ENCODE results near the gene RFTN2. TPM values are rescaled to one million over a fixed set of nuclear protein-coding genes. Genes with fewer than 3 reads are reported as not detected.
"Not testable (repeated sequence)": the region's sequence is repeated elsewhere in the genome, so short reads cannot be mapped to it uniquely, and the experiment has no call there.

RFTN2 gene
- total RNA-seq, 3 donors from 2014 or later: 1.9 to 5.5 (median 2.0) TPM

DNA sequence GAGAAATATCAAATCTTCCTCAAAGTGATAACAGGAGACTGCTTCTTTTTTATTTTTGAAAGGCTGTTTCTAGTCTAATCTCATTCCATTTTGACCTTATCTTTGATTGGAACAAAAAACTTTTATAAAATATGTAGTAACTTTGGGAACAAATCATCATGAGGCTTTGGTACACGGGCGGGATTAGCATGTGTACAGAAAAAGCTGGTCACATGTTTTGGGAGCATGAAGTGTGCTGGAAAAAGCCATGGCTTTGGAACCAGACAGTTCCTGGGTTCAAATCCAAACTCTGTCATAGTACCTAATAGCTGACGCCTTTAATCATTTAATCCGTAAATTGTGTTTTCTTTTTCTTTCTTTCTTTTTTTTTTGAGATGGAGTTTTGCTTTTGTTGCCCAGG lies 78.2 kb downstream of the RFTN2 start:
- TF ChIP-seq, protein P1, sequence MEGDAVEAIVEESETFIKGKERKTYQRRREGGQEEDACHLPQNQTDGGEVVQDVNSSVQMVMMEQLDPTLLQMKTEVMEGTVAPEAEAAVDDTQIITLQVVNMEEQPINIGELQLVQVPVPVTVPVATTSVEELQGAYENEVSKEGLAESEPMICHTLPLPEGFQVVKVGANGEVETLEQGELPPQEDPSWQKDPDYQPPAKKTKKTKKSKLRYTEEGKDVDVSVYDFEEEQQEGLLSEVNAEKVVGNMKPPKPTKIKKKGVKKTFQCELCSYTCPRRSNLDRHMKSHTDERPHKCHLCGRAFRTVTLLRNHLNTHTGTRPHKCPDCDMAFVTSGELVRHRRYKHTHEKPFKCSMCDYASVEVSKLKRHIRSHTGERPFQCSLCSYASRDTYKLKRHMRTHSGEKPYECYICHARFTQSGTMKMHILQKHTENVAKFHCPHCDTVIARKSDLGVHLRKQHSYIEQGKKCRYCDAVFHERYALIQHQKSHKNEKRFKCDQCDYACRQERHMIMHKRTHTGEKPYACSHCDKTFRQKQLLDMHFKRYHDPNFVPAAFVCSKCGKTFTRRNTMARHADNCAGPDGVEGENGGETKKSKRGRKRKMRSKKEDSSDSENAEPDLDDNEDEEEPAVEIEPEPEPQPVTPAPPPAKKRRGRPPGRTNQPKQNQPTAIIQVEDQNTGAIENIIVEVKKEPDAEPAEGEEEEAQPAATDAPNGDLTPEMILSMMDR (IDR thresholded peaks at IDR 0.05): no peak
- Histone ChIP-seq H3K4me3 (no peak overlapping the region), H3K36me3 (ENCODE audit: low read depth) (no peaks in the 10 kb centered on the region), H3K4me1 (ENCODE audit: low read depth) (no peaks in the 10 kb centered on the region), H3K9me3 (no peaks in the 10 kb centered on the region)
- DNase-seq (no peak), ATAC-seq (no peak)
- intact Hi-C loops (cut with DNase I, micrococcal nuclease): no loop called here

DNA sequence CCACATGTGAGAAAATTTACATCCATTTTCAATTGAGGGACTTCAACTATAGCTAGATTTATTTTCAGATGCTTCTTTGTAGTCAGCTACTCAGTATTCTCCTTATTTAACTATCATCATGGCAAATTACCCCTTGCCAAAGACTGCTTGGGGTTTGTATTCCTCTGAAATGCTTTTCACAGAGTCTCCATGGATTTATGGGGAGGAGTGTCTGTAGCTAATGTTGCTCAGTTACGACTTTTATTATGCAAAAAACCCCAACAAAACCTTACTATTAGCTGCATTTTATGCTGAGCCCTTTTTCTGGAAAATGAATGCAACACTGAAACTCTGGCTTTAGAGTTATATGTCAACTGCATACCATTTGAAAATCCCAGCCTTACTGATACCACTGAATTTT lies 78.6 kb downstream of the RFTN2 start:
- TF ChIP-seq, protein P1 (IDR thresholded peaks at IDR 0.05): no peak
- ATAC-seq: no peak
- DNase-seq: no peak
- Histone ChIP-seq H3K36me3 (ENCODE audit: low read depth) (no peaks in the 10 kb centered on the region), H3K4me1 (ENCODE audit: low read depth) (no peaks in the 10 kb centered on the region), H3K4me3 (no peak overlapping the region), H3K9me3 (no peaks in the 10 kb centered on the region)
- intact Hi-C loops (cut with DNase I, micrococcal nuclease): no loop called here

DNA sequence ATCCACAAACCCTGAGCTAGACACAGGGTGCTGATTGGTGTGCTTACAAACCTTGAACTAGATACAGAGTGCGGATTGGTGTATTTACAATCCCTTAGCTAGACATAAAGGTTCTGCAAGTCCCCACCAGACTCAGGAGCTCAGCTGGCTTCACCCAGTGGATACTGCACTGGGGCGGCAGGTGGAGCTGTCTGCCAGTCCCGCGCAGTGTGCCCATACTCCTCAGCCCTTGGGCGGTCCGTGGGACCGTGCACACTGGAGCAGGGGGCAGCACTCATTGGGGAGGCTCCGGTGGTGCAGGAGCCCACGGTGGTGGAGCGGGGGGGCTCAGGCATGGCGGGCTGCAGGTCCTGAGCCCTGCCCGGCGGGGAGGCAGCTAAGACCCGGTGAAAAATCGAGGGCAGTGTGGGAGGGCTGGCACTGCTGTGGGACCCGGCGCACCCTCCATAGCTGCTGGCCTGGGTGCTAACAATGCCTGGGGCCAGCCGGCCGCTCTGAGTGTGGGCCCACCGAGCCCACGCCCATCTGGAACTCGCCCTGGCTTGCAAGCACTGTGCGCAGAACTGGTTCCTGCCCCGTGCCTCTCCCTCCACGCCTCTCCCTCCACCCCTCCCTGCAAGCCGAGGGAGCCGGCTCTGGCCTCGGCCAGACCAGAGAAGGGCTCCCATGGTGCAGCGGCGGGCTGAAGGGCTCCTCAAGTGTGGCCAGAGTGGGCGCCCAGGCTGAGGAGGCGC lies 83.9 kb downstream of the RFTN2 start:
- DNase-seq: no peak
- Histone ChIP-seq H3K36me3 (ENCODE audit: low read depth) (no peaks in the 10 kb centered on the region), H3K4me3 (no peak overlapping the region), H3K9me3 (no peaks in the 10 kb centered on the region), H3K4me1 (ENCODE audit: low read depth) (no peaks in the 10 kb centered on the region)
- intact Hi-C loops (cut with DNase I, micrococcal nuclease): no loop called here
- TF ChIP-seq, protein P1 (IDR thresholded peaks at IDR 0.05): no peak
- ATAC-seq: no peak

DNA sequence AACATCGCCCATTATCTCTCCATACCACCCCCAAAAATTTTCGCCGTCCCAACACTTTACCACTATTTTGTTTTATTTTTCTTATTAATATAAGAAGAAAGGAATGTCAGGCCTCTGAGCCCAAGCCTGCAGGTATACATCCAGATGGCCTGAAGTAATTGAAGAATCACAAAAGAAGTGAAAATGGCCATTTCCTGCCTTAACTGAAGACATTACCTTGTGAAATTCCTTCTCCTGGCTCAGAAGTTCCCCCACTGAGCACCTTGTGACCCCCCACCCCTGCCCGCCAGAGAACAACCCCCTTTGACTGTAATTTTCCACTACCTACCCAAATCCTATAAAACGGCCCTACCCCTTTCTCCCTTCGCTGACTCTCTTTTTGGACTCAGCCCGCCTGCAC lies 88.1 kb downstream of the RFTN2 start:
- H3K9me3 ChIP-seq; H3K4me3 ChIP-seq; ATAC-seq; intact Hi-C loops (cut with DNase I, micrococcal nuclease); H3K36me3 ChIP-seq (ENCODE audit: low read depth); DNase-seq; H3K4me1 ChIP-seq (ENCODE audit: low read depth): not testable (repeated sequence)

DNA sequence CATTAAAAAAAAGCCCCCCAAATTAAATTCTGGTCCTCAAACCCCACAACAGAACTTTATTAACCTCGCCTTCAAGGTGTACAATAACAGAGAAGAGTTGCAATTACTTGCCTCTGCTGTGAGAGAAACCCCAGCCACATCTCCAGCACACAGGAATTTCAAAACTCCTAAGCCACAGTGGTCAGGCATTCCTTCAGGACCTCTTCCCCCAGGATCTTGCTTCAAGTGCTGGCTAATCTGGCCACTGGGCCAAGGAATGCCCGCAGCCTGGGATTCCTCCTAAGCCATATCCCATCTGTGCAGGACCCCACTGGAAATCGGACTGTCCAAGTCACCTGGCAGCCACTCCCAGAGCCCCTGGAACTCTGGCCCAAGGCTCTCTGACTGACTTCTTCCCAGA lies 95.2 kb downstream of the RFTN2 start:
- ATAC-seq; intact Hi-C loops (cut with DNase I, micrococcal nuclease): not testable (repeated sequence)

DNA sequence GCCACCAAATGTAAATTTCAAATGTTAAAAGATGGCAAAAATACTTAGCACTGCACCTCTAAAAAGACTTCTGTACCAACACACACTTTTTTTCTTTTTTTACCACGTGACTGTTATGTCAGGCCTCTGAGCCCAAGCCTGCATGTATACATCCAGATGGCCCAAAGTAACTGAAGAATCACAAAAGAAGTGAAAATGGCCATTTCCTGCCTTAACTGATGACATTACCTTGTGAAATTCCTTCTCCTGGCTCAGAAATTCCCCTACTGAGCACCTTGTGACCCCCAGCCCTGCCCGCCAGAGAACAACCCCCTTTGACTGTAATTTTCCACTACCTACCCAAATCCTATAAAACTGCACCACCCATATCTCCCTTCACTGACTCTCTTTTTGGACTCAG lies 97.1 kb downstream of the RFTN2 start:
- H3K36me3 ChIP-seq (ENCODE audit: low read depth); intact Hi-C loops (cut with DNase I, micrococcal nuclease); H3K4me1 ChIP-seq (ENCODE audit: low read depth); DNase-seq; H3K4me3 ChIP-seq; ATAC-seq: not testable (repeated sequence)
- peaks cover 12% of the 10 kb centered on the region for H3K9me3 ChIP-seq

More for the DNA sequence above, 95.2 kb downstream of the RFTN2 start:
- not testable (repeated sequence) for H3K4me1 ChIP-seq (ENCODE audit: low read depth); H3K4me3 ChIP-seq; H3K9me3 ChIP-seq; DNase-seq; H3K36me3 ChIP-seq (ENCODE audit: low read depth)

DNA sequence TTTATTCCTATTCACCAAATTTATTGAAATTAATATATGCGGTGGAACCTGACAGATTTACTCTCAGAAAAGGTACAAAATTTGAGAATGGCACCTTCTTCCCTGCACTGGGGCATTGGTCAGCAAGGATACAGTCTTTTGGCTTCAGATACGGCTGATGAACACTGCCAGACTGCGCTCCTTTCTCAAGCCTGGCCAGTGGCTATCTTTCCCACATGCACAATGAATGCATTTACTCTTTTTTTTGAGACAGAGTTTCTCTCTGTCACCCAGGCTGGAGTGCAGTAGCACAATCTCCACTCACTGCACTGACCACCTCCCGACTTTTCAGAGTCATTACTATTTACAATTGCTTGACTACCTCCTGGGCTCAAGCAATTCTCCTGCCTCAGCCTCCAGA lies 97.9 kb downstream of the RFTN2 start:
- H3K9me3 ChIP-seq: peaks cover 13% of the 10 kb centered on the region
- DNase-seq: no peak
- H3K4me1 ChIP-seq (ENCODE audit: low read depth): no peaks in the 10 kb centered on the region
- no peak overlapping the region for H3K4me3 ChIP-seq
- TF ChIP-seq, protein P1 (IDR thresholded peaks at IDR 0.05): no peak
- no peaks in the 10 kb centered on the region for H3K36me3 ChIP-seq (ENCODE audit: low read depth)
- ATAC-seq: no peak
- intact Hi-C loops (cut with DNase I, micrococcal nuclease): no loop called here
